MM.1S (cell line): ENCODE measurements around the gene HBS1L.

Experiments
- DNase-seq: peaks from one replicate; pipeline ENCODE4 v3.0.0-alpha.2; 2015
- H2AFZ ChIP-seq: fragments of 300-600 bp; sonication (generic); 2 replicates; pipeline ENCODE4 v1.6.0; 2016; ENCODE audit warnings: antibody characterized with exemption, low read length
- H3F3A ChIP-seq: fragments of 300-600 bp; sonication (generic); 2 replicates; pipeline ENCODE4 v1.6.1; 2016; ENCODE audit warnings: mild to moderate bottlenecking, antibody characterized with exemption, low read length, moderate library complexity, mixed read lengths; ENCODE audit not compliant: insufficient read depth
- H3K27ac ChIP-seq: fragments of 300-600 bp; sonication (generic); 2 replicates; pipeline ENCODE4 v1.5.1; 2016; ENCODE audit warnings: mild to moderate bottlenecking, low read length
- H3K27me3 ChIP-seq: fragments of 300-600 bp; sonication (generic); replicated peaks from 2 replicates; pipeline ENCODE4 v1.6.0; 2016; ENCODE audit warnings: low read length; ENCODE audit not compliant: insufficient read depth
- H3K36me3 ChIP-seq: fragments of 300-600 bp; sonication (generic); replicated peaks from 2 replicates; pipeline ENCODE4 v1.6.1; 2016; ENCODE audit warnings: mild to moderate bottlenecking, low read length, mixed read lengths; ENCODE audit not compliant: insufficient read depth
- H3K4me1 ChIP-seq: fragments of 300-600 bp; sonication (generic); 2 replicates; pipeline ENCODE4 v1.6.1; 2016; ENCODE audit warnings: low read length, mixed read lengths
- H3K4me2 ChIP-seq: fragments of 300-600 bp; sonication (generic); 2 replicates; pipeline ENCODE4 v1.6.0; 2016; ENCODE audit warnings: low read depth, low read length
- H3K4me3 ChIP-seq: fragments of 300-600 bp; sonication (generic); 2 replicates; pipeline ENCODE4 v1.5.1; 2016; ENCODE audit warnings: low read length, mixed read lengths
- H3K79me2 ChIP-seq: fragments of 300-600 bp; sonication (generic); 2 replicates; pipeline ENCODE4 v1.6.1; 2016; ENCODE audit warnings: mixed run types, low read length, mixed read lengths
- H3K9ac ChIP-seq: fragments of 300-600 bp; sonication (generic); 2 replicates; pipeline ENCODE4 v1.6.1; 2016; ENCODE audit warnings: low read length, mixed read lengths
- H3K9me2 ChIP-seq: fragments of 300-600 bp; sonication (generic); replicated peaks from 2 replicates; pipeline ENCODE4 v1.6.1; 2016; ENCODE audit warnings: mild to moderate bottlenecking, low read length, mixed read lengths; ENCODE audit not compliant: insufficient read depth
- H3K9me3 ChIP-seq: fragments of 300-600 bp; sonication (generic); replicated peaks from 2 replicates; pipeline ENCODE4 v1.6.1; 2016; ENCODE audit warnings: mild to moderate bottlenecking, low read length, mixed read lengths; ENCODE audit not compliant: insufficient read depth
- H4K20me1 ChIP-seq: fragments of 300-600 bp; sonication (generic); 2 replicates; pipeline ENCODE4 v1.6.1; 2016; ENCODE audit warnings: mild to moderate bottlenecking, low read length, moderate library complexity, mixed read lengths; ENCODE audit not compliant: insufficient read depth
- EZH2 ChIP-seq: fragments of 300-600 bp; sonication (generic); optimal IDR thresholded peaks from 2 replicates; pipeline ENCODE3; 2017; ENCODE audit warnings: low read depth, mild to moderate bottlenecking, antibody characterized with exemption, low read length, mixed read lengths
- EZH2phosphoT487 ChIP-seq: fragments of 300-600 bp; sonication (generic); IDR thresholded peaks from 2 replicates; pipeline ENCODE4 v1.6.1; 2018; ENCODE audit warnings: antibody characterized with exemption, low read length
- TF ChIP-seq, protein P1 (sequence below): fragments of 300-600 bp; sonication (generic); IDR thresholded peaks from 2 replicates; pipeline ENCODE4 v1.5.1; 2016; ENCODE audit warnings: antibody characterized with exemption, low read length, mixed read lengths

HBS1L gene

DNA sequence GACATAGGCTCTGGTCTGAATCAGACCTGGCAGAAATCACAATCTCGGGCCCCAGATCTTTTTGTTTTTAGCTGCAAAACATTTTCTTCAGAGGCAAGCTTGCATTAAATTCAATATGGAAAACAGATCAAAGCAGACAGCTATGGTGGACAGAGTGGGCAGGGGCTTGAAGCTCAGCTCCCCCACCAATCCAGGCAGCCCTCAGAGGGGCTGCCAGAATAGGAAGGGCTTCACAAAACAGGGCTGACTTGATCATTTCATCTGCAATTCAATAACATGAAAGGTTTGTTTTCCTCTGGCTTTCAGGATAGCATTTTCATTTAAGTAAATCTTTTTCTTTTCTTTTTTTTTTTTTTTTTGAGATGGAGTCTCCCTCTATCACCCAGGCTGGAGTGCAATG, 55.5 kb downstream of the HBS1L start:
- Histone ChIP-seq H3K79me2 (peaks cover 27% of the 10 kb centered on the region), H3K9ac (no peak overlapping the region), H3K9me2 (no peaks in the 10 kb centered on the region), H3K27me3 (no peaks in the 10 kb centered on the region), H4K20me1 (no peaks in the 10 kb centered on the region), H3K27ac (no peak overlapping the region), H2AFZ (no peak overlapping the region), H3F3A (peaks cover 25% of the 10 kb centered on the region), H3K9me3 (no peaks in the 10 kb centered on the region), H3K4me3 (no peak overlapping the region), H3K4me2 (no peak overlapping the region), H3K36me3 (peaks cover 9% of the 10 kb centered on the region), H3K4me1 (peaks cover 46% of the 10 kb centered on the region)
- DNase-seq, result no peak
- TF ChIP-seq EZH2phosphoT487 (no peak), EZH2 (no peak)
- TF ChIP-seq, protein P1, sequence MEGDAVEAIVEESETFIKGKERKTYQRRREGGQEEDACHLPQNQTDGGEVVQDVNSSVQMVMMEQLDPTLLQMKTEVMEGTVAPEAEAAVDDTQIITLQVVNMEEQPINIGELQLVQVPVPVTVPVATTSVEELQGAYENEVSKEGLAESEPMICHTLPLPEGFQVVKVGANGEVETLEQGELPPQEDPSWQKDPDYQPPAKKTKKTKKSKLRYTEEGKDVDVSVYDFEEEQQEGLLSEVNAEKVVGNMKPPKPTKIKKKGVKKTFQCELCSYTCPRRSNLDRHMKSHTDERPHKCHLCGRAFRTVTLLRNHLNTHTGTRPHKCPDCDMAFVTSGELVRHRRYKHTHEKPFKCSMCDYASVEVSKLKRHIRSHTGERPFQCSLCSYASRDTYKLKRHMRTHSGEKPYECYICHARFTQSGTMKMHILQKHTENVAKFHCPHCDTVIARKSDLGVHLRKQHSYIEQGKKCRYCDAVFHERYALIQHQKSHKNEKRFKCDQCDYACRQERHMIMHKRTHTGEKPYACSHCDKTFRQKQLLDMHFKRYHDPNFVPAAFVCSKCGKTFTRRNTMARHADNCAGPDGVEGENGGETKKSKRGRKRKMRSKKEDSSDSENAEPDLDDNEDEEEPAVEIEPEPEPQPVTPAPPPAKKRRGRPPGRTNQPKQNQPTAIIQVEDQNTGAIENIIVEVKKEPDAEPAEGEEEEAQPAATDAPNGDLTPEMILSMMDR, result no peak

DNA sequence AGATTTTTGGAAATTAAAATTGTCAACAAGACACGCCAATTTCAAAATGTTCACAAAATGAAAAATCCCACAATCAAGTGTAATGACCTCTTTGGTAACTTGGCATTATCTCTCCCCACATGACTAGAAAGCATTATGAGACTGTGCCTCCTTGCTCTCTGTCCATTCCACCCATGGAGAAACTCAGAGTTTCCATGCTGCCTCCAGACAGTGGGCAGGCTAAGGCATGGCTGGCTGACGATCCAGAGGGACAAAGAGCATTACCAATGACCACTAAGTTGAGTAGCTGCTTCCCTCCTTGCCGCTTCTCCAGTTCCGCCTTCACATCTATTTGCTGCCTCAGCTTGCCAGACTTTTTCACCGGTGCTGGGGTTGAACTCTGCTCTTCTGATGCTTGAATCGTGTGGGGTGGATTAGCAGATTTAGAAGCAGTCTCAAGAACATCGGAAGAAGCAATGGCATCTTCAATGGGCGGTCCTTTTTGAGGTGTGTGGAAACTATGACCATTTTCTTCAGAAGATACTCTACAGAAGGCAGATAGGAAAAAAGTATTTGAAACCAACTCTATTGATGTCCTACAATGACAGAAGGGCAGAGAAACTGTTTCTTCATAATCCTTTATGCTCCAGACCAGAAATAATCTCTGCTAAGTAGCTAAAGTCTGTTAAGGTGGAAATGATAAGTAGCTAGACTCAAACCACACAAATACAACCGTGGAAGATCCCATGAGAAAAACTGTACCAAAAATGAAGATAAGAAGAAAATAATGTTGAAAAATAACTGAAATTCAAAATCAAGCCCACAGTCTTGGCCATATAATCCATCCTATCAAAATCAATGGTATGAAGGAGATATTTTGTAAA, 57.3 kb downstream of the HBS1L start:
- Histone ChIP-seq H3K9ac (no peak overlapping the region), H3K9me2 (no peaks in the 10 kb centered on the region), H3K4me1 (peaks cover 41% of the 10 kb centered on the region), H3K79me2 (peaks cover 26% of the 10 kb centered on the region), H3K27me3 (no peaks in the 10 kb centered on the region), H3F3A (peaks cover 8% of the 10 kb centered on the region), H3K4me3 (no peak overlapping the region), H3K9me3 (no peaks in the 10 kb centered on the region), H4K20me1 (no peaks in the 10 kb centered on the region), H3K27ac (no peak overlapping the region), H3K36me3 (peaks cover 9% of the 10 kb centered on the region), H2AFZ (no peak overlapping the region), H3K4me2 (no peak overlapping the region)
- DNase-seq, result no peak
- TF ChIP-seq EZH2, result no peak
- TF ChIP-seq, protein P1, result no peak
- no peak for TF ChIP-seq EZH2phosphoT487

DNA sequence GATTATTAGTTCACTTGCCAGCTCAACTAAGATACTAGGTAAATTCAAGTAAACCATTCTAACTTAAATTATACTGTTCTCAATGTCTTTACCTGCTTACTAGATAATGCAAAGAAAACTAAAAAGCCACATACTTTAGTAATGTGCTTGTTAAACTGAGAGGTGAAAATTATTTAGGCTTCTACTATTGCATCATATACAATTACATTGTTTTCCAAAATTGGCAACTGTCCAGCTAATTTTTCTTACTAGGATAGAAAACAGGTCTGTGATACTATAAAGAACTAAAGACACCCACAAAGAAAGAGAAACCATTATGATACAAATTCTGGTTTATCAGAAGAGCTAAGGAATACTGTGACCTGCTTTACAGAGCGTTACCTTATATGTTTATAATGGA, 59.1 kb downstream of the HBS1L start:
- Histone ChIP-seq H4K20me1 (no peaks in the 10 kb centered on the region), H3K4me2 (no peak overlapping the region), H3K9ac (no peak overlapping the region), H3K9me3 (no peaks in the 10 kb centered on the region), H3K9me2 (no peaks in the 10 kb centered on the region), H3K36me3 (peaks cover 5% of the 10 kb centered on the region), H3K27ac (no peak overlapping the region), H2AFZ (no peak overlapping the region), H3K4me3 (no peak overlapping the region), H3K79me2 (peaks cover 15% of the 10 kb centered on the region), H3F3A (no peaks in the 10 kb centered on the region), H3K27me3 (no peaks in the 10 kb centered on the region), H3K4me1 (peaks cover 31% of the 10 kb centered on the region)
- TF ChIP-seq, protein P1, result no peak
- TF ChIP-seq EZH2, result no peak
- no peak for TF ChIP-seq EZH2phosphoT487
- no peak for DNase-seq
